Naive B cell (primary cell): Measurements from ENCODE around the gene ITK. TPM values are rescaled to one million over a fixed set of nuclear protein-coding genes. Genes with fewer than 3 reads are reported as not detected.
A peak's percentile ranks its signal among the peaks of the same experiment; 100 is the strongest.
"Not testable (repeated sequence)": the region's sequence is repeated elsewhere in the genome, so short reads cannot be mapped to it uniquely, and the experiment has no call there.

Experiments used
- ATAC-seq, 2 donors: fragments of 150-1000 bp; cut with Tn5 transposase; 2 replicates each; pipeline ENCODE4 v1.10.0; 2021; ENCODE audit warnings: low read depth in 2 of 2, mild to moderate bottlenecking in 2 of 2, moderate library complexity in 2 of 2
- DNase-seq: peaks from one replicate; pipeline ENCODE4 v3.0.0; 2022
- H3K27ac Mint-ChIP-seq, 6 donors: one replicate each; pipeline ENCODE4 v1.8.0; 2020 to 2022; ENCODE audit warnings: mild to moderate bottlenecking in 6 of 6, mixed read lengths in 6 of 6, moderate library complexity in 5 of 6, inconsistent platforms in 2 of 6
- H3K27me3 Mint-ChIP-seq, 3 donors: one replicate each; pipeline ENCODE4 v1.8.0; 2021 to 2022; ENCODE audit warnings: mixed read lengths in 3 of 3, mild to moderate bottlenecking in 1 of 3
- H3K36me3 Mint-ChIP-seq, 2 donors: one replicate each; pipeline ENCODE4 v1.8.0; 2020 to 2022; ENCODE audit warnings: mixed read lengths in 2 of 2, inconsistent platforms in 1 of 2, mild to moderate bottlenecking in 1 of 2
- H3K4me1 Mint-ChIP-seq, 3 donors: one replicate each; pipeline ENCODE4 v1.8.0; 2020 to 2022; ENCODE audit warnings: mixed read lengths in 3 of 3, inconsistent platforms in 1 of 3, mild to moderate bottlenecking in 1 of 3, moderate library complexity in 1 of 3
- H3K4me3 Mint-ChIP-seq, 8 donors: one replicate each; pipeline ENCODE4 v1.8.0; 2020 to 2022; ENCODE audit warnings: mild to moderate bottlenecking in 8 of 8, mixed read lengths in 8 of 8, moderate library complexity in 8 of 8, inconsistent platforms in 2 of 8
- H3K9me3 Mint-ChIP-seq, 7 donors: one replicate each; pipeline ENCODE4 v1.8.0; 2020 to 2022; ENCODE audit warnings: mixed read lengths in 7 of 7, mild to moderate bottlenecking in 5 of 7, inconsistent platforms in 2 of 7, moderate library complexity in 1 of 7
- polyA plus RNA-seq, 6 donors: library from polyadenylated mRNA; unstranded; fragments of 300-500 nt; fragmentation: Illumina TruSeq; gene quantifications; one replicate each; pipeline ENCODE4 v1.2.3, GENCODE V29; 2021; ENCODE audit warnings: low read depth in 6 of 6

Gene ITK
- polyA plus RNA-seq, 6 donors from 2014 or later, result 0.35 to 1.4 (median 0.45) TPM

DNA sequence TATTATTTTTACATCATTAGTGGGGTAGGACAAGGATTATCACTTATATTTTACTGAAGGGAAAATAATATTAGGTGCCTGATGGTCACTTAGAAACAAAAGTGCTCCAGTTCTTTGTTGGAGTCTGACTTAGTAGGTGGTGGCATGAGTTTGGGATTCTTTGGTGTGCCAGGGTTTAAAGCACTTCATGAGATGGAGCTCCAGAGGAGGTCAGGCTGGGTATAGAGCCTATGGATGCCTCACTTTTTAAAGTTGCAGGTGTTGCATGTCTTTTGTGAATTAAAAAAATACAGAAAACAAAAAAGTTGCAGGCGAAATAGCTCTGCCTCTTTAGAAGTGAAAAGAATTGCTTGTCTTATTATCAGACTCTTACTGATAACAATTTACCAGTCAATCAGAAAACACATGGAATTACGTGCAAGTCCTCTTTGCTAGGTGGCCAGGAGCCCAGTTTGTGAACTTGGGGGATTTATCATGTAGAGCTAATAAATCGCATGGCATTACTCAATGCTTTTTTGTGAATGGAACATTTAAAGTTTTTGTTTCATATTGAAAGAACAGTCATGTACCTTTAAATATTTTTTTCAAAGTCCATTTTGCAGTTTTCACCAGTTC, 1.6 kb downstream of the ITK start:
- Mint-ChIP-seq H3K27me3 (peaks cover 0 to 9% (median 0%) of the 10 kb centered on the region in 3 donors), H3K27ac (peak overlapping the region in 1 of 6 donors; percentile 69), H3K4me1 (no peaks in the 10 kb centered on the region), H3K4me3 (no peak overlapping the region), H3K36me3 (no peaks in the 10 kb centered on the region), H3K9me3 (peaks cover 0 to 2% (median 0%) of the 10 kb centered on the region in 7 donors)
- DNase-seq (no peak), ATAC-seq (no peak)

DNA sequence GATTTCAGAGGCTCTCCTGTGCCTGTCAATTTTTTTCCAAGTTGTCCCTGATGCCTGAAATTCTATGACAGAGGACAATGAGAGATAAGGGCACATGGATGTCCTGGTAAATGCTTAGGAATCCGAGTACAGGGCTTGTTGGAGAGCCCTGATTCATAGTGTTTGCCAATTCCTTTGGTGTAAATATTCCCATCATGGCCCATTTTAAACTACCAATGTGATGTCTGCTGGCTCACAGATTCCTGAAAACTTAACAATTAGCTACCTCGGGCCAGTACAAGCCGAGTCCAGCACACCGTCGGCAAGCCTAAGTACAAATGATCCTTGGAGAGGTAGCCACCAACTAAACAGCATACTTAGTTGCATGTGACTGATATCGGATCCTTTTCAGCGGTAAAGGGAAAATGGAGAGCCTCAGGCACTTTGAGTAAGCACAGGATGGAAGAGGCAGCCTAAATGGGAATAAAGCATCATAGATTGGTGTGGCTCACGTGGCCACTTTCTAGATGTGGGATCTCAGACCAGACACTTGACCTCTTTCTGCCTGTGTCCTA, 3.6 kb downstream of the ITK start:
- H3K4me1 Mint-ChIP-seq, result no peaks in the 10 kb centered on the region
- peaks cover 0 to 2% (median 0%) of the 10 kb centered on the region in 7 donors for H3K9me3 Mint-ChIP-seq
- no peaks in the 10 kb centered on the region for H3K36me3 Mint-ChIP-seq
- H3K4me3 Mint-ChIP-seq, result no peak overlapping the region
- H3K27ac Mint-ChIP-seq, result no peak overlapping the region
- ATAC-seq (no peak), DNase-seq (no peak)
- H3K27me3 Mint-ChIP-seq, result peaks cover 0 to 9% (median 0%) of the 10 kb centered on the region in 3 donors

GRCh38 chr5:157185122-157185521, 4.5 kb downstream of the ITK start:
- H3K4me1 Mint-ChIP-seq, DNase-seq, H3K27ac Mint-ChIP-seq, H3K27me3 Mint-ChIP-seq, H3K4me3 Mint-ChIP-seq, H3K9me3 Mint-ChIP-seq, H3K36me3 Mint-ChIP-seq, ATAC-seq: not testable (repeated sequence)

DNA sequence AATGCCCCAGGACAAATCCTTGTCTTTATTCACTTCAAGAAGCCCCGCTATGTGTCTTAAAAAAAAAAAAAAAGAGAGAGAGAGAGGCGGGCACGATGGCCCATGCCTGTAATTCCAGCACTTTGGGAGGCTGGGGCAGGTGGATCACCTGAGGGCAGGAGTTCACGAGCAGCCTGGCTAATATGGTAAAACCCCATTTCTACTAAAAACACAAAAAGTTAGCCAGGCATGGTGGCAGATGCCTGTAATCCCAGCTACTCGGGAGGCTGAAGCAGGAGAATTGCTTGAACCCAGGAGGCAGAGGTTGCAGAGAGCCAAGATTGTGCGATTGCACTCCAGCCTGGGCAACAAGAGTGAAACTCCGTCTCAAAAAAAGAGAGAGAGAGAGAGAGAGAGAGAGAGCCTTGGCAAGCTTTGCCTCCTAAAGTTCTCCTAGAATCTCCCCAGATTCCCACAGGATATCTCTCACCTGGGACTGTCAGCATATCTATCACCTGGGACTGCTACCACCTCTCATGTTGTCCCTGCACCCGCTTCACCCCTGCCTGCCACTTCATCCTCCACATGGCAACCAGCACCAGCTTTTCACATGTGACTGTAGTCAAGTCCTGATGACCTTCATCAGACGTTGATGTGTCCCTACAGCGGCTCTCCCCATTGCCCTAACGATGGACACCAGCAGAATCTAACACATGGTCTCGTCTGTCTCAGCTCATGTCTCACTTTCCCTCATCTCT, 5.8 kb downstream of the ITK start:
- H3K4me3 Mint-ChIP-seq, result no peak overlapping the region

DNA sequence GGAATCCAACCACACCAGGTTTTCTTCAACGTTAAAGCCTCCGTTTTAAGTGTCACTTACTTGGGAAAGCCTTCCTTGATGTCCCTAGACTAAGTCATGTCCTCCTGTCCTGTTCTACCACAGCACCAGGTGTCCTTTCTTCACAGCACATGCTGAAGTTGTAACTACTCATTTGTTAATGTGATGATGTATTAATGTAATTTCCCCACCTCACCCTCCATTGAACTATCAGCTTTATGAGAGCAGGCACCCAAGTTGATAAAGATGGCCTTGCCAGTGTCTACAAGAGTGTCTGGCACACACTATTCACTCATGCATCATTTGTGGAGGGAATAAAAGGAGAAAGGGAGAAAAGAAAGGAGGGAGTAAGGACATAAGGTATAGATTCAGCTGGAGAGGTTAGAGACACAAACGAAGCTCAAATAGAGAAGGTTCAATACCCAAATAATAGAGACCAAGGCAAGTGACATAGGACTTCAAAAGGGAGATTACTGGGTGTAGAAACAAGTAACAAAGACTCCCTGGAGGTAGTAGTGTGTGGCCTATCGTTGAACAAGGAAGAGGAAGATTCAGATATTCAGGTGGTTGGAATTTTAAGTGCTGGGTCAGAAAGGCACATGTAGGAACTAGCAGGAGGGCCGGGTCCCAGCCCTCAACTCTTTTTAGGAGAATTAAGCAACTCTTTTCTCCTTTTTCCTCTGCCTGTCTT, 6.6 kb downstream of the ITK start:
- H3K4me1 Mint-ChIP-seq, result no peaks in the 10 kb centered on the region
- peaks cover 0 to 6% (median 2%) of the 10 kb centered on the region in 7 donors for H3K9me3 Mint-ChIP-seq
- ATAC-seq, result no peak
- DNase-seq, result no peak
- peaks cover 0 to 9% (median 4%) of the 10 kb centered on the region in 3 donors for H3K27me3 Mint-ChIP-seq
- no peak overlapping the region for H3K27ac Mint-ChIP-seq
- H3K4me3 Mint-ChIP-seq, result no peak overlapping the region
- H3K36me3 Mint-ChIP-seq, result peaks cover 0 to 6% of the 10 kb centered on the region in 2 donors

More for the DNA sequence above, 5.8 kb downstream of the ITK start:
- Mint-ChIP-seq H3K4me1 (no peaks in the 10 kb centered on the region), H3K27ac (peak overlapping the region in 1 of 6 donors; percentile 65), H3K9me3 (peaks cover 0 to 2% (median 0%) of the 10 kb centered on the region in 7 donors), H3K27me3 (peaks cover 0 to 9% (median 4%) of the 10 kb centered on the region in 3 donors), H3K36me3 (no peaks in the 10 kb centered on the region)
- DNase-seq (no peak), ATAC-seq (no peak)

GRCh38 chr5:157188270-157188669, 7.6 kb downstream of the ITK start:
- Mint-ChIP-seq H3K27me3 (peaks cover 0 to 9% (median 4%) of the 10 kb centered on the region in 3 donors), H3K36me3 (peaks cover 0 to 7% of the 10 kb centered on the region in 2 donors), H3K4me3 (no peak overlapping the region), H3K27ac (peak overlapping the region in 1 of 6 donors; percentile 25), H3K9me3 (peaks cover 0 to 17% (median 6%) of the 10 kb centered on the region in 7 donors), H3K4me1 (no peaks in the 10 kb centered on the region)
- ATAC-seq (no peak), DNase-seq (no peak)

- H3K4me1 Mint-ChIP-seq, result no peaks in the 10 kb centered on the region
- no peak for ATAC-seq
Observed at GRCh38 chr5:157189223-157189622, 8.6 kb downstream of the ITK start.

DNA sequence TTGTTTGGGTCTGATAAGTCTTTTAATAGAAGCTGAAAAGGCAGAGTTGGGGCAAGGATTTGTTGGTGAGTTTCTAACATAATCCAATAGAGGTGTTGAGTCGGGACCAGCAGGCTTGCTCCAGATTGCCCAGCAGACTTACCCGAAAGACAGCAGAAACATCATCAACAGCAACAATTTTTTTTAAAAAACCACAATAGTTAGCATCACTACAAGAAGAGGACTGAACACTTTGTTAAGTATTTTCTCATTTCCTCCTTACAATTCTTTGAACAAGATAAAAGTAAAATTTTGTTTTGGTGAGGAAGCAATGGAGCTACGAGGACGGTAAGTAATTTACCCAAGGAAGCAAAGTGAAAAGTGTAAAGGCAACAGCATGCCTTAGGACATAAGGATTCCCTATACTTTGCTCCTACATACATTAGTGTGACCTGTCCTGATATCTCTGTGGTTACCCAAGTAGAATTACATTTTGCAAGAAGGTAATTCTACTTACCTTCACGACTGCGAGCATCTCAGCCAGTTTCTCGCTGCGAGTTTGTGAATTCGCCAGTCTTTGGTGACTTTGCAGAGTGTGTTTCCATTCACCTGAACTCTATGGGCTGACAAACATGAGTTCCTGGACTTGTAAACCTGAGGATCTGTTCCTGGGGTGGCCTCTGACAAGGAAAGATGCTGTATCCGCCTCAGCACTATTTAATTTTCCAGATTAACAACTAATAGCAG, 13.2 kb downstream of the ITK start:
- no peak overlapping the region for H3K27ac Mint-ChIP-seq
- peaks cover 0 to 4% (median 0%) of the 10 kb centered on the region in 3 donors for H3K27me3 Mint-ChIP-seq
- ATAC-seq (no peak), DNase-seq (no peak)
- peaks cover 0 to 19% (median 6%) of the 10 kb centered on the region in 7 donors for H3K9me3 Mint-ChIP-seq
- H3K36me3 Mint-ChIP-seq, result peaks cover 0 to 7% of the 10 kb centered on the region in 2 donors
- no peak overlapping the region for H3K4me3 Mint-ChIP-seq
- H3K4me1 Mint-ChIP-seq, result peaks cover 6 to 9% (median 6%) of the 10 kb centered on the region in 3 donors

More at GRCh38 chr5:157189223-157189622, 8.6 kb downstream of the ITK start:
- H3K9me3 Mint-ChIP-seq, result peaks cover 0 to 19% (median 6%) of the 10 kb centered on the region in 7 donors
- no peak for DNase-seq
- H3K27ac Mint-ChIP-seq, result no peak overlapping the region
- no peak overlapping the region for H3K4me3 Mint-ChIP-seq
- peaks cover 0 to 9% (median 4%) of the 10 kb centered on the region in 3 donors for H3K27me3 Mint-ChIP-seq
- peaks cover 0 to 7% of the 10 kb centered on the region in 2 donors for H3K36me3 Mint-ChIP-seq

- Mint-ChIP-seq H3K4me1 (peaks cover 6 to 9% (median 6%) of the 10 kb centered on the region in 3 donors), H3K4me3 (no peak overlapping the region), H3K9me3 (peaks cover 0 to 19% (median 6%) of the 10 kb centered on the region in 7 donors), H3K27me3 (no peaks in the 10 kb centered on the region), H3K27ac (no peak overlapping the region), H3K36me3 (peaks cover 0 to 7% of the 10 kb centered on the region in 2 donors)
- no peak for ATAC-seq
- DNase-seq, result no peak
Observed at GRCh38 chr5:157196045-157196444, 15.4 kb downstream of the ITK start.

DNA sequence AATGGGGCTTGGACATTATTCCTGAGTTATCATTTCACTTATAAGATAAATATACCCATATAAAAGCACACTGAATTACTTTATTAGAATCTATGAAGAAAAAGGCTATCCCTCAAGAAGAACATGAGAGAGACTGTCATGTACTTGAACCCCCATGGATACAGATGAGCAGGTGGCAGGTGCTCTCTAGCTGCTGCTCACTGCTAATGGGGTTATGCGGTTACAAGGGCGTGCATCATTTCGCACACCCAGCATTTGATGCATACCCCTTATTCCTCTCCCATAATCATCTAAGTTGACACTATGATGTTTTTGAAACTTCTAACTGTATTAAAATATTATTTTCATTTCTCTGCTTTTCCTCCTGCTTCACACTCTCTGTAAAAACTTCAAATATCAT, 16.4 kb downstream of the ITK start:
- no peak overlapping the region for H3K4me3 Mint-ChIP-seq
- no peaks in the 10 kb centered on the region for H3K27me3 Mint-ChIP-seq
- peaks cover 0 to 2% of the 10 kb centered on the region in 2 donors for H3K36me3 Mint-ChIP-seq
- H3K9me3 Mint-ChIP-seq, result peaks cover 0 to 14% (median 4%) of the 10 kb centered on the region in 7 donors
- ATAC-seq (no peak), DNase-seq (no peak)
- H3K27ac Mint-ChIP-seq, result no peak overlapping the region
- H3K4me1 Mint-ChIP-seq, result peaks cover 6 to 9% (median 6%) of the 10 kb centered on the region in 3 donors

DNA sequence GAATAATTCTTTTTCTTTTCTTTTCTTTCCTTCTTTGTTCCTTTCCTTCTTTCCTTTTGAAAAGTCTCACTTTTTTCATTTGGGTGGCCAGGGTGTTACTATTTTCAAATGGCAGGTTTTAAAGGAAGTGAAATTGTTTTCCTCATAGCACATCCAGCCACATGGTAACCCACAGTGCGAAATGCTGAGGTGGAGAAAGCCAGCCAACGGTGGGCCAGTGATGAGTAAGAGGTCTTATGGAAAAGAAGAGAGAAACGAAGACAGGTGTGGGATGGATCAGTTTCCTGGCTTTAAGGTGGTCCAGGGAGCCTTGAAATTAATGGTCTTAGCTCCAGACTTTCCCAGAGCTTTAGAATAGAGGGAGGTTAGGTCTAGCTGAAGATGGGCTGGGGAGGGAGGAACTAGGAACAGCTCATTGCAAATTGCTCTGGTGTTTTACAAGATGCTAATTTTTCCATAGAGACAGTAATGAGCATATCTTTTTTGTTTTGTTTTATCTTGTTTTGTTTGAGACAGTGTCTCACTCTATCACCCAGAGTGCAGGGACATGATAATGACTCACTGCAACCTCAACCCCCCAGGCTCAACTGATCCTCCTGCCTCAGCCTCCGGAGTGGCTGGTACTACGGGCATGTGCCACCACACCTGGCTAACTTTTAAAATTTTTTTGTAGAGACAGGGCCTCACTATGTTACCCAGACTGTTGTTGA, 17.8 kb downstream of the ITK start:
- peak overlapping the region in 1 of 6 donors; percentile 47 for H3K27ac Mint-ChIP-seq
- no peaks in the 10 kb centered on the region for H3K27me3 Mint-ChIP-seq
- no peak for ATAC-seq
- peaks cover 0 to 1% (median 0%) of the 10 kb centered on the region in 7 donors for H3K9me3 Mint-ChIP-seq
- no peaks in the 10 kb centered on the region for H3K36me3 Mint-ChIP-seq
- H3K4me1 Mint-ChIP-seq, result peaks cover 6 to 15% (median 6%) of the 10 kb centered on the region in 3 donors
- no peak for DNase-seq
- H3K4me3 Mint-ChIP-seq, result no peak overlapping the region

- Mint-ChIP-seq H3K4me1 (peaks cover 6 to 25% (median 15%) of the 10 kb centered on the region in 3 donors), H3K27me3 (no peaks in the 10 kb centered on the region), H3K9me3 (peaks cover 0 to 7% (median 5%) of the 10 kb centered on the region in 7 donors), H3K27ac (peak overlapping the region in 1 of 6 donors; percentile 49), H3K36me3 (peaks cover 0 to 5% of the 10 kb centered on the region in 2 donors), H3K4me3 (no peak overlapping the region)
- DNase-seq (no peak), ATAC-seq (no peak)
Observed at GRCh38 chr5:157201857-157202256, 21.2 kb downstream of the ITK start.
